Measurements from ENCODE around the gene AIPL1. TPM values are rescaled to one million over a fixed set of nuclear protein-coding genes. Genes with fewer than 3 reads are reported as not detected.

Gene AIPL1
- total RNA-seq, 1 donor from 2014 or later: not detected

- no peak overlapping the region for H3K27ac Mint-ChIP-seq (ENCODE audit: unreplicated experiment)
- no peaks in the 10 kb centered on the region for H3K4me1 Mint-ChIP-seq (ENCODE audit: unreplicated experiment)
- no peaks in the 10 kb centered on the region for H3K9me3 Mint-ChIP-seq (ENCODE audit: unreplicated experiment)
Observed at GRCh38 chr17:6429266-6429665, 5.7 kb downstream of the AIPL1 start.

GRCh38 chr17:6428207-6428965 is 6.5 kb downstream of the AIPL1 start:
- no peak for DNase-seq (ENCODE audit: low spot score)
- no peak overlapping the region for H3K4me3 Mint-ChIP-seq (ENCODE audit: unreplicated experiment)
- H3K27me3 Mint-ChIP-seq (ENCODE audit: unreplicated experiment): no peaks in the 10 kb centered on the region
- no peaks in the 10 kb centered on the region for H3K9me3 Mint-ChIP-seq (ENCODE audit: unreplicated experiment)
- peaks cover 4% of the 10 kb centered on the region for H3K36me3 Mint-ChIP-seq (ENCODE audit: low read depth, unreplicated experiment)
- no peak for TF ChIP-seq CTCF (IDR thresholded peaks at IDR 0.05; ENCODE audit: unreplicated experiment)
- H3K4me1 Mint-ChIP-seq (ENCODE audit: unreplicated experiment): no peaks in the 10 kb centered on the region
- no peak overlapping the region for H3K27ac Mint-ChIP-seq (ENCODE audit: unreplicated experiment)

More at GRCh38 chr17:6429266-6429665, 5.7 kb downstream of the AIPL1 start:
- Mint-ChIP-seq H3K27me3 (ENCODE audit: unreplicated experiment) (no peaks in the 10 kb centered on the region), H3K36me3 (ENCODE audit: low read depth, unreplicated experiment) (peaks cover 4% of the 10 kb centered on the region), H3K4me3 (ENCODE audit: unreplicated experiment) (no peak overlapping the region)
- no peak for TF ChIP-seq CTCF (IDR thresholded peaks at IDR 0.05; ENCODE audit: unreplicated experiment)
- DNase-seq (ENCODE audit: low spot score): no peak

DNA sequence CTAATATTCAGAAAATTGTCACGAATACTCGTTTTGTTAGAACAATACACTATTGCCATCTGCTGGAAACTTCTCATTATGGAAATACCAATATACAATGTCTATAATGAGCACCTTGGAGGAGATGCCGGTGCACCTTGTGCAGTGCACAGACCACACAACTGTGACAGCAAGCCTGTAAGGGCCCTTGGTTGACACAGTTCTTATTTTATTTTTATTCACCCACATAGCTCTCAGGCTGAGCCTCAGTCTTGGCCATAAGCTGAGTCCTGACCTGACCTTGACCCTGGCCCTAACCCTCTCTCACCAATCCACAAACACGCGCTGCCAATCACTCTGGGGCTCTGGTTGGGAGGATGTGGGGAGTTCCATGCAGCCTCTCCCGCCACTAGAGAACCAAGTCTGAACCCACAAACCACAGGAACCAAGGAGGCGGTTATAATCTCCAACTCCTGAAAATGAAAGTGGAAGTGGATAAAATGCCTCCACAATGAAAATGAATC is 7.6 kb downstream of the AIPL1 start:
- Mint-ChIP-seq H3K27me3 (ENCODE audit: unreplicated experiment) (no peaks in the 10 kb centered on the region), H3K36me3 (ENCODE audit: low read depth, unreplicated experiment) (peaks cover 4% of the 10 kb centered on the region), H3K4me1 (ENCODE audit: unreplicated experiment) (no peaks in the 10 kb centered on the region), H3K9me3 (ENCODE audit: unreplicated experiment) (no peaks in the 10 kb centered on the region), H3K27ac (ENCODE audit: unreplicated experiment) (no peak overlapping the region), H3K4me3 (ENCODE audit: unreplicated experiment) (no peak overlapping the region)
- TF ChIP-seq CTCF (IDR thresholded peaks at IDR 0.05; ENCODE audit: unreplicated experiment): no peak
- DNase-seq (ENCODE audit: low spot score): no peak

DNA sequence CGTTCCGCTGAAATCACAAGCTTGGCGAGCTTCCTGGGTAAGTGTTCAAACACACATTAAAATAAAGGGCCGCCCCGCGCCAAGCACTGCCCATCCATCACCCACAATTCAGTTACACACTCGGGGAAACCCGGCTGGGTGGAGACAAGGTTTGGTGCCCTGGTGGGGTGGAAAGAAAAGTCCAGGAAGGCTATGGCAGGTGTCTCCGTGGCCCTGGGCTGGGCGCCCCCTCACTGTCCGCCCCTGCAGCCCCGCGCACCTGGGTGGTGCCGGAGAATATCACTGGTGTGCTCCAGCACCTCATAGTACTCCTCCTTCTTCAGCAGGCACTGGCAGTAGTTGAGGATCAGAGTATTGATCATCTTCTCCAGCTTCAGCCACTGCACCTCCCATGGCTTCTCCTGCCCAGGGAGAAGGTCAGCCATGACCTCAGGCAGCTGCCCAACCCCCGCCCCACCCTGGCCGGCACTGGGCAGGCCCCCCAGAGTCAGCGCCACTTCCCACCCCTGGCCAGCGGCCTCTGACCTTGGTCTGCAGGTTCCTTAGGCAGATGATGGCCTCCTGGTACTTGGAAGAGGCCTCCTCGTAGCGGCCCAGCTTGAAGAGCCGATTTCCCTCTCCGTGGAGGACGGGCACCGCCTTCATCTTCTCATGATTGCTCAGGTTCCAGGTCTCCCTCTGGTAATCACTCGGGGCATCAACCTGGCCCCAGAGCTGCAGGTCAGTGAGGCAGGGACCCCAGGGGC is 8.4 kb downstream of the AIPL1 start:
- peaks cover 4% of the 10 kb centered on the region for H3K36me3 Mint-ChIP-seq (ENCODE audit: low read depth, unreplicated experiment)
- H3K27ac Mint-ChIP-seq (ENCODE audit: unreplicated experiment): no peak overlapping the region
- no peak for TF ChIP-seq CTCF (IDR thresholded peaks at IDR 0.05; ENCODE audit: unreplicated experiment)
- no peak for DNase-seq (ENCODE audit: low spot score)
- no peaks in the 10 kb centered on the region for H3K27me3 Mint-ChIP-seq (ENCODE audit: unreplicated experiment)
- no peak overlapping the region for H3K4me3 Mint-ChIP-seq (ENCODE audit: unreplicated experiment)
- H3K9me3 Mint-ChIP-seq (ENCODE audit: unreplicated experiment): no peaks in the 10 kb centered on the region
- no peaks in the 10 kb centered on the region for H3K4me1 Mint-ChIP-seq (ENCODE audit: unreplicated experiment)

GRCh38 chr17:6425407-6425806 is 9.5 kb downstream of the AIPL1 start:
- no peak overlapping the region for H3K4me3 Mint-ChIP-seq (ENCODE audit: unreplicated experiment)
- no peaks in the 10 kb centered on the region for H3K4me1 Mint-ChIP-seq (ENCODE audit: unreplicated experiment)

More at GRCh38 chr17:6425407-6425806, 9.5 kb downstream of the AIPL1 start:
- H3K27ac Mint-ChIP-seq (ENCODE audit: unreplicated experiment): no peak overlapping the region
- TF ChIP-seq CTCF (IDR thresholded peaks at IDR 0.05; ENCODE audit: unreplicated experiment): no peak
- H3K36me3 Mint-ChIP-seq (ENCODE audit: low read depth, unreplicated experiment): peaks cover 4% of the 10 kb centered on the region
- no peak for DNase-seq (ENCODE audit: low spot score)
- H3K27me3 Mint-ChIP-seq (ENCODE audit: unreplicated experiment): no peaks in the 10 kb centered on the region
- H3K9me3 Mint-ChIP-seq (ENCODE audit: unreplicated experiment): no peaks in the 10 kb centered on the region

Data from endothelial cell (in vitro differentiated cells).